HG02884 (cell line): ENCODE measurements around the gene TSPAN3.

Experiments
- ATAC-seq: cut with Tn5 transposase; IDR thresholded peaks from one replicate; pipeline ENCODE4 v1.9.1; 2021; ENCODE audit warnings: mild to moderate bottlenecking, moderate library complexity; ENCODE audit not compliant: unreplicated experiment

TSPAN3 gene

DNA sequence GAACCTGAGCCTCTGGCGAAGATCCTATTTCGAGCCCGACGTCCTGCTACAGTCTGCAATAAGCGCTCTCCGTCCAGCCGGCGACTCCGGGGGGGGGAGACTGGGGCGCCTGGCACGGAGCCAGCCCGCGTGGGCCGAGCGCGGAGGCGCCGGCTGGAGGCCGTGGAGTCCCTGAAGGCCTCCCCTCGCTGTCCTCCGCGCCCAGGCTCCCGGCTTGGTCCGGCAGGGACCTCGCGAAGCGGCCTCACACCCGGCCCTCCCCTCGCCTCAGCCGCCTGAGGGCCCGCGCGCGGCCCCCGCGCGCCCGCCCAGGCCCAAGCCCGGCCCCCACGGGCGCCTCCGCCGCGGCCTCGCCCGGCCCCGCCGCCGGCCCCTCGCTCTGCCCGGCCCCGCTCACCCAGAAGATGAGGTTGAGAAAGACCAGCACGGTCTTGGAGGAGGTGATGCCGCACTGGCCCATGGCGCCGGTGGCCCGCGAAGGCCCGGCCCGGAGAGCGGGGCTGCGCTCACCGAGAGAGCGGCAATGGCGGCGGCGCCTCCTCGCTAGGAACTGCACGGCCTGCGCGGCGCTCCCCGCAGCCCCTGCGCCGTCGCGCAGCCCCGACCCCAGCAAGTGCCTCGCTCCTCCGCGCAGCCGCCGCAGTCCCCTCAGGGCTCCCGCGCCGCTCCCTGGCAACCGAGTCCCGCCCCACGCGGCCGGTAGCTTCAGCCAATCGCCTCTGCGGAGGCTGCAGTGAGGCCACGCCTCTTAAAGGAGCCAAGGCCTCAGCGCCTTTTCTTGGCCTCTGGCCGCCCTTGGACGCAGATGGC lies at the start of gene TSPAN3:
TSPAN3 (minus strand) TSS at position 615 of the 810 bp plus-strand sequence; CDS start at position 460, 155 bp downstream.
- ATAC-seq: peak; percentile 92

- no peak for ATAC-seq
Observed at GRCh38 chr15:77120576-77120975, 49.7 kb upstream of the TSPAN3 start.

- ATAC-seq: no peak
Observed at GRCh38 chr15:77119446-77119845, 48.5 kb upstream of the TSPAN3 start.

DNA sequence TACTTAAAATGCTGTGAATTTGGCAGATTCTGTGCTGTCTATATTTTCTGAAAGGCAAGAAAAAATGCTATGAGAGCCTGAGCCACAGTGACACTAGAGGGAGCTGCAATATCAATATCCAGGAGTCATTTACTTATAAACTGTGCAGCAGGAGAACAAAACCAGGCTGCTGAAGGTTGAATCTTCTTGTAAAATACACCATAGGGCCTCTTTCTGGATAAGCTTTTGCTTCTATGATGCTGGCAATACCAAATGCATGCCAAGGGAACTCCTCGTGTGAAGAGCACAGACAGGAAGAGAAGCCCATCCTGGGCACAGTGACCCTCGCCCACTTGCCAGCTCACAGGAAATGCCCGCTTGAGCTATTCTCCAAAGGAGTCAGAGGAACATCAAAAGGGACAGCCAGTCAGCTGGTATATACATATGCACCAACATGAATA lies 48.0 kb upstream of the TSPAN3 start:
- ATAC-seq: no peak

DNA sequence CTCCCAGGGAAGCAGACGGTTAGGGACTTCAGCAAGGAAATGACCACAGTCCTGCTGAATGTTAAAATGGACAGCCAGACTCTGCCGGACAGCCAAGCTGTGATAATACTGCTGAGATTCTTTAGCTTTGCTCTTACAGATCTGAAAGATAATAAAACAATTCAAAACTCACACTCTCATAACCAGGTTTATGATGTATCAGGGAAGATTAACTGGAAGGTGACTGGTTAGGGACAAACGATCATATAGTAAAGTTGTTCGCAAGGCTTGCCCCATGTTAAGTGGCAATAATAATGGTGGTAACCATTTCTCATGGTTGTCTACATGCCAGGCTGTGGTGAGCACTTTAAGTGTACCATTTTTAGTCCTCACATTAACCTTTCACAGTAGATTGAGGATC lies 44.3 kb upstream of the TSPAN3 start:
- ATAC-seq: no peak

DNA sequence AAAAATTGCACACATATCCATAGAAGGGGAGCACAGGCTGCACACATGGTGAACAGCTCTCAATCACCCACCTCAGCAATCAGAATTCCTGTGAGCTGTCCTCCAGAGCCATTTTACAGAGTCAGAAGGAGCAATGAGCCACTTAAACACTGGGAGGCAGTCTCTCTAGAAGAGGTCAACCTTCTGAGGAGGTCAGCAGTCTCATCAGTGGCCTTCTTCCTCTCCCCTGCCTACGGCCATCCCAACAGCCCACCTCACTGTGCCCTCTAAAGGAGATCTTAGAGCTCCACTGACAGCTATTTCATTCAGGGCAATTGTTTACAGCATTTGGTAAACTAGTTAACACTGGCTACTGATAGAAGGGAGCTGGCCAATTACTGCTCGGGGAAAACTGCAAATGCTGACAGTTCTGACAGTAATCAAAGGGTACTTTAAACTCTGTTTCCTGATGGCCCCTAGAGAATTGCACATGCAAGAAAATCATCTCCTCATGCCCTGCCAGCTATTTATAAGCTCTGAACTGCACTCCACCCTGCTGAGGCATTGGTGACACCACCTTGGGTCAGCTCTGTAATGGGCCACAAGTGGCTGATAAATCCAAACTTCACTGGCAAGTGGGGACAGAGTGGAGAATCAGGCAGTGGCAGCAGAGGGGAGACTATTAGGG lies 42.1 kb upstream of the TSPAN3 start:
- no peak for ATAC-seq

- no peak for ATAC-seq
Observed at GRCh38 chr15:77111789-77112188, 40.9 kb upstream of the TSPAN3 start.

GRCh38 chr15:77107531-77108355 lies 36.8 kb upstream of the TSPAN3 start:
- no peak for ATAC-seq

DNA sequence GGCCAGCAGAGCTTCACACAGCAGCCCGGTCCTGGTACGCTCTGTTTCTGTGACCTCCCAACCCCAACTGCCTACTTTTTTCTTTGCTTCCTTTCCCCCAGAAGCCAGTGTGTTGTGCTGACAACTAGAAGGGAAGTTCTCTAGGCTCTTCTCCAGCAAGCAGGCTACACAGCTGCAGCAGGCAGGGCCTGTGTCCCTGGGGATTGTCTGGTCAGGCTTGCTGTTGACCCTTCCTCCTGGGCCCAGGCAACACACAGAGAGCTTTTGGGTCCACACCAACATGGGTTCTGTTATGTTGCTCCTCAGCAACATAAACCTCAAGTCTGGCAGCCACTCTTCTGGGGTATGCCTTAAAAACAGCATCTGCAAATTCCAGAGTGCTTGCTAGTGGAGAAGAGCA lies 36.2 kb upstream of the TSPAN3 start:
- ATAC-seq: no peak

DNA sequence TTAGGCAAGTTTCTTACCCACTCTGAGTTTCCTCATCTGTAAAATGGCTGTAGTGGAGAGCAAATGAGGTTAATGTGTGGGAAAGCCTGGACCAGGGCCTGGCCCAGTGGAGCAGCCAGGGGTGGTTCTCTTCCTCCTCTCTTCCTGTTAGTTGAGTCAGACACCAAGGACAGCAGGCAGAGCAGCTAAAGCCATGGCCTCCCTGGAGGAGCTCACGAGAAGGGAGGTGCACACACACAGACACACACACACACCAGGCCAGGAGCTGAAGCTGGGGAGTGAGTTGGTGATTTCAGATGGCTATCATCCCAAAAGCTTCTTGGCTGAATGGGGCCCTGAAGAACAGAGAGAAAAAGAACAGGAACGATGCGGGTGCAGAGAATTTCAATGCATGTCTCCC lies 33.2 kb upstream of the TSPAN3 start:
- ATAC-seq: no peak

DNA sequence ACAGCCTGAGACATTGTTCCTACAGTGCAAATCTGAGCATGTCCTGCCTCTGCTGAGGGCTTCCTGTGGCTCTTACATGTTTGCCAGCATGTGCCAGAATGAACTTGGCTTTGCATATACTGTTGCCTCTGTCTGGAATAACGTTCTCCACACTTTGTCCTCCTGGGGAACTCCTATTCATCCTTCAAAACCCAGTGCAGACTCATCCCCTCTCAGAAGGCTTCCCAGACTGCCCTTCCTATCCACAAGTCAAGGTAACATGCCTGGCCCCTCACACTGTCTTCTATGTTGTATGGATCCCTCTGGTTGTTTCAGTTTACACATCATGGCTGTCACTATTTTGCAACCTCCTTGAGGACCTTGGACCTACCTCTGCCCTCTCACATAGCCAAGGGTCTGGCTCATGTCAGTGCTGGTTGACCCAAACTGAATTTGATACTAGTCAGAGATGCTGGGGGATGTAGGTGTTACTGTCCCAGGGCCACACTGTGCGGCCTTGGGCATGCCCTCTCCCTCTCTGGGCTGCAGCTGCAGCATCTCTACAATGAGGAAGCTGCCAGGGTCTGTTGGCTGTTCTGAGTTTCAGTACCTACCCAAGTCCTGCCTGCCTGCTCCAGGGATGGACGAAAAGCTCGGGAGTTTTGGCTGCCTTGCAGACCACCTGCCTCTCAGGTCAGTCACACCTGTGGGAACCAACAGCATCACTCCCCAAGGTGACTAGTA lies 29.0 kb upstream of the TSPAN3 start:
- no peak for ATAC-seq

DNA sequence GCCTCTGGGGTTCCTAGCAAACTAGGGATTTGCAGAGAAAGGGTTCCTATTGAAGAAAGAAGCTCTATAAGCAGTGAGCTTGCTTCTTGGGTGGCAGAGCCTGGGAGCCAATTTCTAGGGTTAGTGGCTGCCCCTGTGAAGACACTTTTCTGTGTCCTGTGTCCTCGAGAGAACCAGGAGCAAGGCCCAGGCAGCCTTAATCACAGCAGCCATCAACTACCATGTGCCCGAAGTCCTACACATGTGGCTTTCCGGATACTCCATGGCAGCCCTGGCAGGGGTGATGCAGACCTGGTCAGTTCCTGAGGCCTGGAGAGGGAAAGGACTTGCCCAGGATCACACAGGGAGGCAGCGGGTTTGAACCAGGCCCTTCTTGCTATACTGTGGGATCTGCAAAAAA lies 27.7 kb upstream of the TSPAN3 start:
- no peak for ATAC-seq

DNA sequence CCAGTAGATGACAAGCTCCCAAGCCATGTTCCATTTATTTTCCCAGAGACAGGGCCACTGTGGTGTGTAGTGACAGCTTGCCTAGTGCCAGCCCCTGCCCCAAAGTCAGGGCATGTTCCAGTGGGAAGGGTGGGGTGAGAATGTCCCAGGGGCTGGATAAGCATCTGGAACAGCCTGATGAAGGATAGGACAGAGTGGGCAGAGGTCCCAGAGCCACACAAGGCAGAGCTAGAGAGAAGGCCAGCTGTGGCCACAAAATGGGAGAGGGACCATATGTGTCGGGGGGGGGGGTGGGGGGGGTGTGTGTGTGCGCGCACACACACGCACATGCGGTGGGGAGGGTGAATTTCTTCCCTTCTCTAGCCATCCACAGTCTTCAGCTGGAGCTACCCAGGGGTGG lies 27.0 kb upstream of the TSPAN3 start:
- no peak for ATAC-seq

DNA sequence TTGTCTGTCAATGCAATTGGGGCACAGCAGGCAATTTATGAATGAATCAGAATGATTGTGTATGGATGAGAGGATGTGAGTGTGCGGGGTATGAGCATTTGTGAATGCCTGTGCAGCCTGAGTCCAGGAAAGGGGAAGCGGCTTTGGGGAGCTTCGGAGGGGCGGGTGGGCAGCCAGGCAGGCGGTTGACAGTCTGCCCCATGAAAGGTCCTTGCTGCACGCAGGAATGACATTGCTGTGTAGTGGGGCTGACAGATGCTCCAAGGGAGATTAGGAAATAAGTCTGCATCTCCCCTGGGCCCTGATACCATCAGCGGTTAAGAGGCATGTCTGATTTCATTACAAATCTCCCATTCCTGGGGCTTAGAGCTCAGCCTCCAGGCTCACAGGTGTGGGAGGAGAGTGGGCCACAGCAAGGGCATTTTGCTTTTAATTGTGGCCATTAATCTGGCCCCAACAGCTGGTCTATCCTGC lies 26.4 kb upstream of the TSPAN3 start:
- ATAC-seq: no peak

- no peak for ATAC-seq
Observed at GRCh38 chr15:77096541-77096940, 25.6 kb upstream of the TSPAN3 start.

- no peak for ATAC-seq
Observed at GRCh38 chr15:77096138-77096537, 25.2 kb upstream of the TSPAN3 start.

GRCh38 chr15:77094397-77095030 lies 23.6 kb upstream of the TSPAN3 start:
- ATAC-seq: no peak

DNA sequence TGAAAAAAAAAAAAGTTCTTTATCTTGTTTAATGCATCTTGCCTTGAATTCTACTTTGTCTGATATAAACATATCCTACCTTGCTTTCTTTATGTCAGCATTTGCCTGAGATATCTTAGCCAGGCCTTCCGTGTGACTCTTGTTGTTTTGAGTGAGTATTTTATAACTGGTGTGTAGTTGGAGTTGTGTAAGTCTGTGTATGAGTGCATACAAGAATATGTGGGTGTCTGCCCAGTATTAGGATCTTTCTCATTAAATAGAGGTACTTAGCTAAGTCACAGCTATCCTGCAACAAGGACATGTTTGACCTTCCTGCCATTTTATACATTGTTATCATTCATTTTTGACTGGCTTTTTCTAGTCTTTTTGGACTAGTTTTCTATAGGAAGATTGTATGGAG lies 22.5 kb upstream of the TSPAN3 start:
- ATAC-seq: no peak

- ATAC-seq: no peak
Observed at GRCh38 chr15:77091097-77091496, 20.2 kb upstream of the TSPAN3 start.

DNA sequence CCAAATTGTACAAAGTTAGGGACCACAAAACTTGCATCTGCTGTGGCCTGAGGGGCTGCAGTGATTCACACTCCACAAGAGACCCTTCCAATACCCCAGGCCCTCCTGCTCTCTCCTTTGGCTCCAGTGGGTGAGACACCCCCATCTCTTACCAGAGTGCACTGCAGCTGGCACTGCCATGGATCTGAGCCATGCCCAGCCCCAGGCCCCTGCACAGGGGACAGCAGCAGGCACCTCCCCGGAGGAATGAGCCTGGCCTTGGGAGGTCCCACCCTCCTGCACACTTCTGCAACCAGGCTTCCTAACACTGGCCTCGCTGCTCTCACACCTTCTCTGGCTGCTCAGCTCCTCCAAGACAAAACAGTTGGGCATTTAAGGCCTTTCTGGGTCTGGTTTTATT lies 16.3 kb upstream of the TSPAN3 start:
- no peak for ATAC-seq
